Mammary epithelial cell (primary cell): ENCODE data around the gene OR2T11.

ENCODE experiments used
- EZH2 ChIP-seq: IDR thresholded peaks from 2 replicates; pipeline ENCODE4 v1.6.1; 2012; ENCODE audit warnings: low read length, inconsistent platforms, borderline replicate concordance
- TF ChIP-seq, protein P1 (sequence below), 2 donors: IDR thresholded peaks in 1 of 2; conservative IDR thresholded peaks in 1 of 2; 2 replicates each; pipeline ENCODE4 v1.5.1; 2011 to 2012; ENCODE audit warnings: inconsistent platforms in 2 of 2, low read length in 2 of 2, mild to moderate bottlenecking in 2 of 2, control low read depth in 1 of 2, low read depth in 1 of 2; ENCODE audit not compliant: insufficient read depth in 1 of 2; ENCODE audit errors: extremely low read depth in 1 of 2

DNA sequence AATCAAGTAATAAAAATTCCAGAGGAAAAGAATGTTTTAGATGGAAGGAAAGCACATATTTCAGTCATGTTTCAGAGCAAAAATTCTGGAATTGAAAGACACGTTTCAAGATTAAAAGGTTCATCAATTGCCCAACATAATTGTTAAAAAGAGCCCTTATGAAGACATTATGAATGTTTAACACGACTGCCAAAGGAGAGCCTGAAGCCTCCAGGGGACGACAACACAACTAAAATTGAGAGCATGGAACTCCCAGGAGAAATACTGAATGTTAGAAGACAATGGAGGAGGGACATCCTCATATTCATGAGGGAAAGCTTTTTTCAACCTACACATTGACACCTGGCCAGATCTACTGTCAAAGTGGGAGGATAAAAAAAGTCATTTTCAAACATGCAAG, 16.0 kb downstream of the OR2T11 start:
- TF ChIP-seq, protein P1, sequence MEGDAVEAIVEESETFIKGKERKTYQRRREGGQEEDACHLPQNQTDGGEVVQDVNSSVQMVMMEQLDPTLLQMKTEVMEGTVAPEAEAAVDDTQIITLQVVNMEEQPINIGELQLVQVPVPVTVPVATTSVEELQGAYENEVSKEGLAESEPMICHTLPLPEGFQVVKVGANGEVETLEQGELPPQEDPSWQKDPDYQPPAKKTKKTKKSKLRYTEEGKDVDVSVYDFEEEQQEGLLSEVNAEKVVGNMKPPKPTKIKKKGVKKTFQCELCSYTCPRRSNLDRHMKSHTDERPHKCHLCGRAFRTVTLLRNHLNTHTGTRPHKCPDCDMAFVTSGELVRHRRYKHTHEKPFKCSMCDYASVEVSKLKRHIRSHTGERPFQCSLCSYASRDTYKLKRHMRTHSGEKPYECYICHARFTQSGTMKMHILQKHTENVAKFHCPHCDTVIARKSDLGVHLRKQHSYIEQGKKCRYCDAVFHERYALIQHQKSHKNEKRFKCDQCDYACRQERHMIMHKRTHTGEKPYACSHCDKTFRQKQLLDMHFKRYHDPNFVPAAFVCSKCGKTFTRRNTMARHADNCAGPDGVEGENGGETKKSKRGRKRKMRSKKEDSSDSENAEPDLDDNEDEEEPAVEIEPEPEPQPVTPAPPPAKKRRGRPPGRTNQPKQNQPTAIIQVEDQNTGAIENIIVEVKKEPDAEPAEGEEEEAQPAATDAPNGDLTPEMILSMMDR (conservative IDR thresholded peaks at IDR 0.05 in 1 of 2, IDR thresholded peaks at IDR 0.05 in 1 of 2; ENCODE audit: extremely low read depth in 1 of 2, insufficient read depth in 1 of 2, low read depth in 1 of 2, low read length in 2 of 2), result peak; percentile 57 to 72
- no peak for TF ChIP-seq EZH2
